Stimulated activated CD8-positive, alpha-beta memory T cell treated with anti-CD3 and anti-CD28 coated beads, Interleukin-4, amount 100 ng/mL, for 4 hours (primary cell): Measurements from ENCODE around the gene TOLLIP.

Source experiments
- DNase-seq, 2 donors: peaks; one replicate each; pipeline ENCODE4 v3.0.0-alpha.2; 2020; ENCODE audit warnings: low read depth in 2 of 2, low spot score in 1 of 2

Gene TOLLIP

DNA sequence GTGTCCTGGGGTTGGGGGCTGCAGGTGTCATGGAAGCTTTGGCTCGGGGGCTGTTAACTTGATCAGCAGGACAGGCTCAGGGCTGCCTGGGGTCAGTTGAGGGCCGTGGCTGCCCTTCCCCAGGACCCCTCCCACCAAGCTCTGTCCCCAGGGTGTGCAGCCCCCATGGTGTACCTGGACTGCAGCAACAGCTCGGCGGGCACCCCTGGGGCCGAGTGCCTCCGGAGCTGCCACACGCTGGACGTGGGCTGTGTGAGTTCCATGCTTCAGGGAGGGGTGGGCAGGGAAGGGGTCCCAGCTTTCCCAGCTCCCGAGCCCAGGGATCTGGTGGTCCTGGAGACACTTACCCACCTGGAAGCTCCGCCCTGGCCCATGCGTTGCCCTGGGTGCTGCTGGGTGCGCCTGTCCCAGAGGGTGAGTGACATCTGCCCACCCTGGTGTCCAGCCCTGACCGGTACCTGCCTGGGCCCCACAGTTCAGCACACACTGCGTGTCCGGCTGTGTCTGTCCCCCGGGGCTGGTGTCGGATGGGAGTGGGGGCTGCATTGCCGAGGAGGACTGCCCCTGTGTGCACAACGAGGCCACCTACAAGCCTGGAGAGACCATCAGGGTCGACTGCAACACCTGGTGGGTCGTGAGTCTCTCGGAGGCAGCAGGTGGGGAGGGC, 75.2 kb downstream of the TOLLIP start:
- no peak for DNase-seq

DNA sequence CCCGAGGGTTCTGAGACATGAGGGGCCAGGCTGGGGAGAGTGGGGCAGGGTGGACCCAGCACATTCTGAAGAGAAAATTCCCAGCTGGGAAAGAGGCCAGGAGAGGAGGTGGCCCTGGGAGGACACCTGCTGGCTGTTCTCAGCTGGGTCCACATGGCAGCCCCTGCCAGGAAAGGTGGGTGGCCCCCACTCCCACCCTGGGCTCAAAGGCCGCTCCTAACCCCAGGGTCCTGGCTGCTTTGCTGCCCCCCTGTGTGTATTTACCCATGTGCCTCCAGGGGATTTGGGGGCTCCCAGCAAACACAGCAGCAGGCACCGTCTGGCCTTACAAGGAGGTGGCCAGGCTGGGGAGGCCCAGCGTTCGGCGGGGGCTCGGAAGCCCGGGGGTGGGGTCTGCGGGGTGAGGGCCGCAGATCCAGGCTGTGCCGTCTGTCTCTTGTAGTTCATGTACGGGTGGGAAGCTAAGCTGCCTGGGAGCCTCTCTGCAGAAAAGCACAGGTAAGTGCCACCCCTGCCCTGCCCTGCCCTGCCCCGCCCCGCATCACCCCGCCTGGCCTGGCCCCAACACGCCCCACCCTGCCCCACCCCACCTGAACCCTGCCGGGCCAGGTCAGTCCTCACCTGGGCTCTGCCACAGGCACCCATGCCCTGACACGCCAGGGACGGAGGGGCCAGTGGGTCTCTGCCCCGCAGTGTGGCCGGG, 75.9 kb downstream of the TOLLIP start:
- DNase-seq = no peak

DNA sequence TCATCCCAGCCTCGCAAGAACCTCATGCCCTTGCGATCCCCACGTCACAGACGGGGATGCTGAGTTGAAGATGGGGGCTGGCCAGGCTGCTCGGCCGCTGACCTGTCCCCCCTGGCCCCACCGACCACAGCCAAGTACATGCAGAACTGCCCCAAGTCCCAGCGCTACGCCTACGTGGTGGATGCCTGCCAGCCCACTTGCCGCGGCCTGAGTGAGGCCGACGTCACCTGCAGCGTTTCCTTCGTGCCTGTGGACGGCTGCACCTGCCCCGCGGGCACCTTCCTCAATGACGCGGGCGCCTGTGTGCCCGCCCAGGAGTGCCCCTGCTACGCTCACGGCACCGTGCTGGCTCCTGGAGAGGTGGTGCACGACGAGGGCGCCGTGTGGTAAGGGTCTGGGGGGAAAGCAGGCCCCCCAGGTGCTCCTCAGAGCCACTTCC, 76.5 kb downstream of the TOLLIP start:
- no peak for DNase-seq

DNA sequence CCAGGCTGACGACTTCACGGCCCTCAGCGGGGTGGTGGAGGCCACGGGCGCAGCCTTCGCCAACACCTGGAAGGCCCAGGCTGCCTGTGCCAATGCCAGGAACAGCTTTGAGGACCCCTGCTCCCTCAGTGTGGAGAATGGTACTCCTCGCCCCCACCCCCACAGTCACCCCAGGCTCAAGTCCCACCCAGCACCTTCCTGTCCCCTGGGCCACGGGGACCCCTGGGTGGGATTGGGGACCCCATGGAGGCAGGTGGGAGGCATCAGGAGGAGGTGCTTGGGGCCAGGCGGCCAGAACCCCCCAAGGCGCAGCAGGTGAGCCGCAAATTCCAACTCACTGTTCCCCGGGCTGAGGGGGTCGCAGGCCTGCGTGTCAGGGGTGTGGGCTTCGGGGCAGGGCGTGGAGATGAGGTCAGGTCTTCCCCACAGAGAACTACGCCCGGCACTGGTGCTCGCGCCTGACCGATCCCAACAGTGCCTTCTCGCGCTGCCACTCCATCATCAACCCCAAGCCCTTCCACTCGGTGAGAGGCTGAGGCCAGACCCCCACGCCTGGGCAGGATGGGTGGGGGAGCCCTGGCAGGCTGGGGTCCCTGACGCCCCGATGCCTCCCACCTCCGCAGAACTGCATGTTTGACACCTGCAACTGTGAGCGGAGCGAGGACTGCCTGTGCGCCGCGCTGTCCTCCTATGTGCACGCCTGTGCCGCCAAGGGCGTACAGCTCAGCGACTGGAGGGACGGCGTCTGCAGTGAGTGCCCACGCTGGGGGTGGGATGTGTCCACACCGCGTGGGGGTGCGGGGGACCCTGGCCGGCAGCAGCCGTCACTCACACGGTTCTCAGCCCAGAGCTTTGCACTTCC, 77.2 kb downstream of the TOLLIP start:
- DNase-seq = no peak

DNA sequence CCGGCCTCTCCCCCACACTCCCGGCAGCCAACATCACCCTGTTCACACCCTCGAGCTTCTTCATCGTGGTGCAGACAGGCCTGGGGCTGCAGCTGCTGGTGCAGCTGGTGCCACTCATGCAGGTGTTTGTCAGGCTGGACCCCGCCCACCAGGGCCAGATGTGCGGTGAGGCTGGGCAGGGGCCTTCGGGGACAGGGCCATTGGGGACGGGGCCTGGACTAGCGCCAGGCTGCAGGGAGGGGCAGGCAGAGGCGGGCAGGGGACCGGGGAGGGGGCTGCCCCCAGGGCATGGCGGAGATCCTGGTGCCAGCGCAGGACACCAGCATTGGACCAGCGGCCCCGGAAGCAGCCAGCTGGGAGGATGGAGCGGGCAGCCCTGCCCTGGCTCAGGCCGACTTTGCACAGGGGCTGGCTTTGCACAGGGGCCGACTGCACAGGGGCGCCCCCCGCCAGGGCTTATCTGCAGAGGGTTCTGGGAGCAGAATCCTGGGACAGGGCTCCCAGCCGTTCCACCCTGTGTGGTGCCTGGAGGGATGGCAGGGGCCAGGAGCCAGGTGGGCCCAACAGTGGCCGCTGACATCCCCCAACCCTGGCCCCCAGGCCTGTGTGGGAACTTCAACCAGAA, 77.9 kb downstream of the TOLLIP start:
- no peak for DNase-seq

DNA sequence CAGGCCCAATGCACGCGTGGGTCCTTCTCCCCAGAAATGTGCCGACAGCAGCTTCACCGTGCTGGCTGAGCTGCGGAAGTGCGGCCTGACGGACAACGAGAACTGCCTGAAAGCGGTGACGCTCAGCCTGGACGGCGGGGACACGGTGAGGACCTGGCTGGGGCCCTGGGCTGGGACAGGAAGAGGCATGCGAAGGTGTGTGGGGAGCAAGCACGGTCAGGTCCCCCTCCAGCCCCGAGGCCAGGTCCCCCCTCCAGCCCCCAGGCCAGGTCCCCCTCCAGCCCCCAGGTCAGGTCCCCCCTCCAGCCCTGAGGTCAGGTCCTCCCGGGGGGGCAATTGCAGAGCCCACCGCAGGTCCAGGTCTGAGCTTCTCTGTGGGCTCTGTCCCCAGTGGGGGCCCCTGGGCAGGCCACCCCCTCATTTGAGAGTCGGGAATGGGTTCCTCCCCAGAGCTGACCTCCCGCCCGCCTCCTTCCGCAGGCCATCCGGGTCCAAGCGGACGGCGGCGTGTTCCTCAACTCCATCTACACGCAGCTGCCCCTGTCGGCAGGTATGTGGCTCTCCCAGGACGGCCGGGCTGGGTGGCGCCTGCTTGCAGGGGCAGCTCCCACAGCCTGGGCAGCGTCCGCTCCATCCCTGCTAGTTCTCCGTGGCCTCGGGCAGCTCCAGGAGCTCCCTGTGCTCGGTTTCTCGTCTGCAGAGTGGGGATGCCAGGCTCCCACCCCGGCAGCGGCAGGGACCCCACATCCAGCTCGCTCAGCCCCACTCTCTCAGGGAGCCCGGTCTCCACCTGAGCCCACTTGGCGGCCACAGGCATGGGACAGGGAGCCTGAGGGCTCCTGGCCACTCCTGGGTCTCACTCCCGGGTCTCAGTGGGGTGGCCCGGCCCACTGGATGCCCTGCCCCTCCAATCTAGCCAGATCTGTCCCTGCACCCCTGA, 78.7 kb downstream of the TOLLIP start:
- DNase-seq = no peak

DNA sequence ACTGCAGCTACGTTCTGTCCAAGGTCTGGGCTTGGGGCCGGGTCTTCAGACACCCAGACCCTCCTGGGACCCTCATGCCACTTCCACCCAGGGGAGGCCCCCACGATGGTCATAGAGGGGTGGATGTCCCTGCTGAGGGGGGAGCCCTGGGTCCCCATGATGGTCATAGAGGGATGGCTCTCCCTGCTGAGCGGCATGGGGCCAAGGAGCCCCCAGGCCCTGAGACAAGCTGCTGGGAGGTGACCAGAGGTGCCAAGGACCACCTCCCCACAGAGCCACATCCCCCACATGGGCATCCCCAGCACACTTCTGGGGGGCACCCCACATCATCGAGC, 79.3 kb downstream of the TOLLIP start:
- no peak for DNase-seq

DNA sequence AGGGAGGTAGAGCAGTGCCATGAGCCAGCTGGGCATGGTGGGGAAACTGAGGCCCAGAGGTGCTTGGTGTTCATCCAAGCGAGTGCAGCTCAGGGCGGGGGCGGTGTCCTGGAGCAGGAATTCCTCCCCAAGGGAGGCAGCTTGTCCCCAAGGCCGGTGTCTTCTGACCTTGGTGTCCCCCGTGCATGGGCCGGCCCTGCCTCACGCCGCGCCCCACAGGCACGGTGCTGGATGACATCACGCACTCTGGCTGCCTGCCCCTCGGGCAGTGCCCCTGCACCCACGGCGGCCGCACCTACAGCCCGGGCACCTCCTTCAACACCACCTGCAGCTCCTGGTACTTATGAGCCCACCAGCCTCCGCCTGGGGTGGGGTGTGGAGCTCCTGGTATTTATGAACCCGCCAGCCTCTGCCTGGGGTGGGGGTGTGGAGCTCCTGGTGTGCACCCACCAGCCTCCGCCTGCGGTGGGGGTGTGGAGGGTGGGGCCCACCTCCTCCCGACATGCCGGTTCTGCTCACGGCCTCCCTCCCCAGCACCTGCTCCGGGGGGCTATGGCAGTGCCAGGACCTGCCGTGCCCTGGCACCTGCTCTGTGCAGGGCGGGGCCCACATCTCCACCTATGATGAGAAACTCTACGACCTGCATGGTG, 79.8 kb downstream of the TOLLIP start:
- DNase-seq = no peak

DNA sequence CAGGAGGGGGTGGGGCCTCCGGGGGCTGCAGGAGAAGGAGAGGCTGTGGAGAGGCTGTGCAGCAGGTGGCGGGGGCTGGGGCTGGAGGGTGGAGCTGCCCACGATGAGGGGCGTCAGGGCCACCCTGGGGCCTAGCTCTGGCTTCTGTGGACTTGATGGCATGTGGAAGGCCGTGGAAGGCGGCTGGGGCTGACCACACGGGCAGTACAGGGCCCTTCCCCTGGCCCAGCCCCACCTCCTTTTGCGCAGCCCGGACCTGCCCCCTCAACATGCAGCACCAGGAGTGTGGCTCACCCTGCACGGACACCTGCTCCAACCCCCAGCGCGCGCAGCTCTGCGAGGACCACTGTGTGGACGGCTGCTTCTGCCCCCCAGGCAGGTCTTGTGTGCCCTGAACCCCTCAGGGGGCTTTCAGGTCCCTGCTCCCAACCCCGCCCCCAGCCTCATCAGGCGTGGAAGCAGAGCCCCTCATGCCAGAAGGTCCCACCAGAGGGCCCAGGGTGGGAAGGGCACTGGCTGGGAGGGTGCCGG, 80.4 kb downstream of the TOLLIP start:
- no peak for DNase-seq

DNA sequence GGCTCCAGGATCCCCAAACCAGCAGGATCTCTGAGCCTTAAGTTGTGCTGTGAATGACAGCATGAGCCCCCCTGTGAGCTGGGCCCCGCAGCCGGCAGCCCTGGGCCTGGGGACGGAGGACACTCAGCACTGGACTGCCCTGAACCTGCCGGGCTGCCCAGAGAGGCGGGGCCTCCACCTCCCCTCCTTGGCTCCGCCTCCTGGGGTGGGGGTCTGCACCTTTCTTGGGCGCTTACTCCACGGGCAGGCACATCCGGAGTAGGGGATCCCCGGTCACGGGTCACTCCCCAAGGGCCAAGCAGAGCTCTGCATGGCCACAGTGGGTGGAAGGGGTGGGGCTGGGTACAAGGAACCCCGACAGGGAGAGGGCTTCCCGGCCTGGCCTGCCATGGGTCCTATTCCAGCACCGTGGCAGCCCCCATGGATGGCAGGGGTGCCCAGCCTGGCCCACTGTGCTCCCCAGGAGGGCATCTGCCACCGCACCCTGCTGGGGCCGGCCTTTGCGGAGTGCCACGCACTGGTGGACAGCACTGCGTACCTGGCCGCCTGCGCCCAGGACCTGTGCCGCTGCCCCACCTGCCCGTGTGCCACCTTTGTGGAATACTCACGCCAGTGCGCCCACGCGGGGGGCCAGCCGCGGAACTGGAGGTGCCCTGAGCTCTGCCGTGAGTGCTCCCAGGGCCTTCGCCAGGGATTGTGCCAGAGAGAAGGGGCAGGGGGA, 81.2 kb downstream of the TOLLIP start:
- no peak for DNase-seq

DNA sequence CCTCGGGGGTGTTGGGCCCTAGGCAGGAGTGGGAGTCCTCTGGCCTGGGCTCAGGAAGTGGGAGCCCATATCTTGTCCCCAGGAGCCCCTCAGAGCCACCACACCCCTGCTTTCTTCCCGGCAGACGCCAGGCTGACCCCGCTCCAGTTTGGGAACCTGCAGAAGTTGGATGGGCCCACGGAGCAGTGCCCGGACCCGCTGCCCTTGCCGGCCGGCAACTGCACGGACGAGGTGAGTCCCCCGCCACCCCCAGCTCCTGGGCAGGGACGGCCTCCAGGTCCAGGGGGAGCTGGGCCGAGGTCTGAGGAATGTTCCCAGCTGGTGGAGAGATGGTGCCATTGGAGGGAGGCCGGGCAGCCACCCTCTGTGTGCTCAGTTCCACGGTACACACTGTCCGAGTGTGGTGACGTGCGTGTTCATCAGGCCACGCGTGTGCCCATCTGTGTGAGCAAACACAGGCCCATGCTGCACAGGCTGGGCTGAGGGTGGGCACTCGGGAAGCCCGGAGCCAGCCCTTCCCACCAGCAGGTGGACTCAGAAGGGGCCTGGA, 81.8 kb downstream of the TOLLIP start:
- DNase-seq = no peak

DNA sequence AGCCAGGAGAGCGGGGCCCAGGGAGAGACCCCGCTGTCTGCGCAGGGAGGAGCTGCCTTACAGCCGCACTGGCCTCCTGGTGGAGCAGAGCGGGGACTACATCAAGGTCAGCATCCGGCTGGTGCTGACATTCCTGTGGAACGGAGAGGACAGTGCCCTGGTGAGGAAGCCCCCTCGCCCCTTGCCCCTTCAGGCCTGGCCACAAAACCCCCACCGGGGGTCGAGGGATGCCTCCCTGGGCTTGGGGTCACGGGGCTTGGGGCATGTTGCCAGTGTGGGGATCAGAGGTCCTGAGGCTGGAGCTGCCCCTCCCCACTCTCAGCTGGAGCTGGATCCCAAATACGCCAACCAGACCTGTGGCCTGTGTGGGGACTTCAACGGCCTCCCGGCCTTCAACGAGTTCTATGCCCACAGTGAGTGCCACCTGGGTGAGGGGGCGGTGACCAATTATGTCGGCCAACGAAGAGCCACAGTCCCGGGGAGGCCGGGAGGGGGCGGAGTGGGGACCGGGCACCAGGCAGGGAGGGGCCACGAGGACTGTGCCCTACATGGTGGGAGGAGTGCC, 82.4 kb downstream of the TOLLIP start:
- DNase-seq = no peak

DNA sequence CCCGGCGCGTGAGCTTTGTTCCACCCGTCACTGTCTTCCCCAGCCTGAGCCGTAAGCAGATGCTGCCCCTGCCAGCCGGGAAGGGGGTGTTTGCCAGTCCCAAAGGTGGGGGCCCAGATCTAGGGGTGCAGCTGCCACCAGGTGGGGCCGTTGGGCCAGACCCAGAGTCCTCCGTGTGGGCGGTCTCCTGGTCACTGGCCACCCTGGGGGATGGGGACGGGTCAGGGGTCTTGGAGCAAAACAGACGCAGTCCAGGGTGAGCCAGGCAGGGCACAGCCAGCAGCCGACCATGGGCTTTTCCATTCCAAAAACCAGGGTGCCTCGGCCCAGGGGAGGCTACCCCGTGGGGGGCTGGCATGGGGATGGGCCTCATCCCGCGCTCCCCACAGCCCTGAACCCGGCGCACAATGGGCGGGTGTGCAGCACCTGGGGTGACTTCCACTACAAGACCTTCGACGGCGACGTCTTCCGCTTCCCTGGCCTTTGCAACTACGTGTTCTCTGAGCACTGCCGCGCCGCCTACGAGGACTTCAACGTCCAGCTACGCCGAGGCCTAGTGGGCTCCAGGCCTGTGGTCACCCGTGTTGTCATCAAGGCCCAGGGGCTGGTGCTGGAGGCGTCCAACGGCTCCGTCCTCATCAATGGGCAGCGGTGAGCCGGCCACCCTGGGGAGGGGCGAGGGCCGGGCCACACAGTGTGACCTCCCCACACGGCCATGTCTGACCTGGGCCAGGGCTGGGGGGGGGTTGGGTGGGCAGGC, 83.0 kb downstream of the TOLLIP start:
- DNase-seq = no peak

DNA sequence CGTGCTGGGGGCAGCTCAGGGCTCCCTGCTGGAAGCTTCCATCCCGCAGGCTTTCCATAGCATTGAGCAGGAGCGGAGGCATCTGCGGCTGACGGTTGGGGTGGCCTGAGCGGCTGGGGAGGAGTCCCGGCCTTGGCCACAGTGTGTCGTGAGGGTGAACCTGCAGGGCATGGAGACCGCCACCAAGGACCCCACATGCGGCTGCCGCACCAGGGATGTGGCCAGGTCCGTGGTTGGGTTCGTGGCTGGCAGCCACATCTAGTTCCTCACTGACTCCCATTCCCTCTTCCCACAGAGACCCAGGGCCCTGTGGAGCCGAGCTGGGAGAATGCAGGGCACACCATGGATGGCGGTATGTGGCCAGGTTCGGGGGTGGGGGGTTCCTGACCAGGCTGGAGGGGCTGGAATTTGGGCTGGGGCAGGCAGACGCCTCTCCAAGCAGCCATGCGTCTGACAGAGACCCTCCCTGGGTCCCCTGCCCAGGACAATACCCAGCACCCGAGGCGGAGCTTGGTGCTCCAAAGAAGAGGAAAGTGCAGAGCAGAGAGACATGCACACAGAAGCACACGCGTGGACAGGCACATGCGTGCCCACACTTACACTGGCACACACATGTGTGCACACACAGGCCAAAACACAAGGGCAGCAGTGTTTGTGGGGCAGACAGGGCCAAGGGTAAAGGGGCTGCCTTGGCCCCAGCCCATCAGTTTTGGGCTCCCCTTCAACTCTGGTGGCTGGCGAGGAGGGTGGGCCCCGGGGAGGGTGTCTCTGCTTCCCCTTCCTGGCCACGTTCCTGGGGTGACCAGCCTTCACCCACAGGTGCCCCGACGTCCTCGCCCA, 83.8 kb downstream of the TOLLIP start:
- DNase-seq = no peak

DNA sequence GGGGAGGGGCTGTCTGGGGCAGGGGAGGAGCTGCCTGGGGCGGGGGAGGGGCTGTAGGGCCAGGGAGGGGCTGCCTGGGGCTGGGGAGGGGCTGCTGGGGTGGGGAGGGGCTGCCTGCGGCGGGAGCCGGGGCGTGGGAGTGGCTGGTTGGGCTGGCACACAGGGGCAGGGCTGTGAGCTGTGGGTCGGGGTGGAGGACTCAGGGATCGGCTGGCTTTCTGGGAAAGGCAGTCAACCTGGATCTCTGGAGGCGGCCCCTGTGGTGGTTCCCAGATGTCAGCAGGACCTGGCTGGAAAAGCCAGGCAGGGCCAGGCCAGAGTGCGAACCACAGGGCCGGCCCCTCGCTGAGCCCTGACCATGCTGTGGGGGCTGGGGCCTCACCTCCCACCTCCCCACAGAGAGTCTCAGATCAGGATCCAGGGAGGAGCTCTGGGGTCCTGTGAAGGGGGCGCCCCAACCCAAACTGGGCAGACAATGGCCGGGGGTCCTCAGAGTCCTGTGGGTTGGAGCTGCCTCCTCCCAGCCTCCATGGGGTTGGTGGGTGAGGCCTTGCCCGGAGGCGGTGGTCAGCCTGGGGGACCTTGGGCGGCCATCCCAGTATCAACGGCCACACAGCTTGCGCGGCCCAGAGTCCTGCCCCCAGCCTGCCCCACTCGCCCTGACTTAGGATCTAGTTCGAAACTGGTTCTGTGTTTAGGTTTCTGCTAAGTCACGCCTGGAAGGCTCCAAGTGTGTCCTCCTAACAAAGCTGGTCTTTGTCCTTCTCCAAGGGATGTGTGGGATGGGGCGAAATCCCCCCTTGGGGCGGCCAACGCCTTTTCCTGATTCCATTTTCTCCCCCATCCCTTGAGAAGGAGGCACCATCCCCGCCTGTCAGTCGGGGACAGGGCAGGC, 84.7 kb downstream of the TOLLIP start:
- DNase-seq = no peak
